HG02798 (cell line): ENCODE results near the gene C2orf74.
"Not testable (repeated sequence)": the region's sequence is repeated elsewhere in the genome, so short reads cannot be mapped to it uniquely, and the experiment has no call there.

Experiments
- ATAC-seq: cut with Tn5 transposase; IDR thresholded peaks from one replicate; pipeline ENCODE4 v1.9.1; 2021; ENCODE audit warnings: mild to moderate bottlenecking; ENCODE audit not compliant: unreplicated experiment, poor library complexity

The C2orf74 gene

GRCh38 chr2:61161888-61162287, at the start of gene C2orf74:
Gene C2orf74 (plus strand): TSS chr2:61162188. CDS start chr2:61162515, 327 bp downstream.
- no peak for ATAC-seq

GRCh38 chr2:61114147-61114546, 47.8 kb upstream of the C2orf74 start:
- no peak for ATAC-seq

- ATAC-seq = no peak
These were observed 45.7 kb upstream of the C2orf74 start for GRCh38 chr2:61116302-61116701.

- ATAC-seq = peak; percentile 77
These were observed 44.5 kb upstream of the C2orf74 start for GRCh38 chr2:61117534-61117933.

GRCh38 chr2:61125123-61125710, 36.8 kb upstream of the C2orf74 start:
- ATAC-seq = no peak

- ATAC-seq = no peak
These were observed 36.2 kb upstream of the C2orf74 start for GRCh38 chr2:61125798-61126197.

- ATAC-seq = not testable (repeated sequence)
These were observed 33.9 kb upstream of the C2orf74 start for GRCh38 chr2:61128122-61128521.

- ATAC-seq = no peak
These were observed 27.8 kb upstream of the C2orf74 start for GRCh38 chr2:61134141-61134540.

- ATAC-seq = no peak
These were observed 26.5 kb upstream of the C2orf74 start for GRCh38 chr2:61135510-61135909.

- no peak for ATAC-seq
These were observed 23.1 kb upstream of the C2orf74 start for GRCh38 chr2:61138859-61139258.

- ATAC-seq = no peak
These were observed 20.8 kb upstream of the C2orf74 start for GRCh38 chr2:61141151-61141550.

- ATAC-seq = peak; percentile 98
These were observed 17.2 kb upstream of the C2orf74 start for GRCh38 chr2:61144697-61145268.

GRCh38 chr2:61145990-61146389, 16.0 kb upstream of the C2orf74 start:
- no peak for ATAC-seq

- ATAC-seq = not testable (repeated sequence)
These were observed 13.9 kb upstream of the C2orf74 start for GRCh38 chr2:61148091-61148490.

- no peak for ATAC-seq
These were observed 12.9 kb upstream of the C2orf74 start for GRCh38 chr2:61149074-61149473.

- ATAC-seq = no peak
These were observed 10.6 kb upstream of the C2orf74 start for GRCh38 chr2:61151436-61151835.

GRCh38 chr2:61157371-61158003, 4.5 kb upstream of the C2orf74 start:
- no peak for ATAC-seq

GRCh38 chr2:61158356-61158955, 3.5 kb upstream of the C2orf74 start:
- ATAC-seq = no peak

GRCh38 chr2:61162721-61163120, 733 bp downstream of the C2orf74 start:
- no peak for ATAC-seq

- not testable (repeated sequence) for ATAC-seq
These were observed 3.1 kb downstream of the C2orf74 start for GRCh38 chr2:61165082-61165481.

- no peak for ATAC-seq
These were observed 4.0 kb downstream of the C2orf74 start for GRCh38 chr2:61165946-61166345.
